ENCODE data around the gene ABCA7.

Gene ABCA7

GRCh38 chr19:1039646-1040475 lies at the start of gene ABCA7:
Gene ABCA7, plus strand, starts transcription at chr19:1040107. Its CDS starts 1,255 bp downstream, at chr19:1041362.
- TF ChIP-seq MYC (IDR thresholded peaks at IDR 0.05; ENCODE audit: low read depth, low read length) (no peak), MAX (IDR thresholded peaks at IDR 0.05; ENCODE audit: low read depth, low read length) (0 out of 2 replicates have a peak, but pooled peaks have one; percentile 18)
- peak within 1 kb of the TSS; percentile 55 for H3K4me3 ChIP-seq (ENCODE audit: low read depth, low read length)
- peak; percentile 95 for DNase-seq (ENCODE audit: low read depth)

- no peak for DNase-seq (ENCODE audit: low read depth)
- H3K4me3 ChIP-seq (ENCODE audit: low read depth, low read length), result no peak overlapping the region
- TF ChIP-seq POLR2A (IDR thresholded peaks at IDR 0.05; ENCODE audit: extremely low read depth, insufficient read length), result no peak
- no peak for TF ChIP-seq MAX (IDR thresholded peaks at IDR 0.05; ENCODE audit: low read depth, low read length)
- no peak for TF ChIP-seq MYC (IDR thresholded peaks at IDR 0.05; ENCODE audit: low read depth, low read length)
- no peak for TF ChIP-seq CTCF (IDR thresholded peaks at IDR 0.05; ENCODE audit: low read depth, low read length)
These were observed 49.8 kb upstream of the ABCA7 start for GRCh38 chr19:990119-990571.

- no peak overlapping the region for H3K4me3 ChIP-seq (ENCODE audit: low read depth, low read length)
- TF ChIP-seq CTCF (IDR thresholded peaks at IDR 0.05; ENCODE audit: low read depth, low read length) (no peak), MYC (IDR thresholded peaks at IDR 0.05; ENCODE audit: low read depth, low read length) (no peak), POLR2A (IDR thresholded peaks at IDR 0.05; ENCODE audit: extremely low read depth, insufficient read length) (no peak), MAX (IDR thresholded peaks at IDR 0.05; ENCODE audit: low read depth, low read length) (no peak)
- no peak for DNase-seq (ENCODE audit: low read depth)
These were observed 49.2 kb upstream of the ABCA7 start for GRCh38 chr19:990746-991145.

GRCh38 chr19:991174-991931 lies 48.6 kb upstream of the ABCA7 start:
- no peak for TF ChIP-seq POLR2A (IDR thresholded peaks at IDR 0.05; ENCODE audit: extremely low read depth, insufficient read length)
- no peak for TF ChIP-seq CTCF (IDR thresholded peaks at IDR 0.05; ENCODE audit: low read depth, low read length)
- TF ChIP-seq MAX (IDR thresholded peaks at IDR 0.05; ENCODE audit: low read depth, low read length), result no peak
- TF ChIP-seq MYC (IDR thresholded peaks at IDR 0.05; ENCODE audit: low read depth, low read length), result no peak
- peak; percentile 41 for DNase-seq (ENCODE audit: low read depth)

GRCh38 chr19:991932-992669 lies 47.8 kb upstream of the ABCA7 start:
- TF ChIP-seq MYC (IDR thresholded peaks at IDR 0.05; ENCODE audit: low read depth, low read length) (no peak), CTCF (IDR thresholded peaks at IDR 0.05; ENCODE audit: low read depth, low read length) (no peak), POLR2A (IDR thresholded peaks at IDR 0.05; ENCODE audit: extremely low read depth, insufficient read length) (no peak)
- no peak overlapping the region for H3K4me3 ChIP-seq (ENCODE audit: low read depth, low read length)
- no peak for DNase-seq (ENCODE audit: low read depth)

More at GRCh38 chr19:991174-991931, 48.6 kb upstream of the ABCA7 start:
- H3K4me3 ChIP-seq (ENCODE audit: low read depth, low read length), result no peak overlapping the region

Measured in NB4 (cell line).